ENCODE results near the gene TMEM132C.

Gene TMEM132C

DNA sequence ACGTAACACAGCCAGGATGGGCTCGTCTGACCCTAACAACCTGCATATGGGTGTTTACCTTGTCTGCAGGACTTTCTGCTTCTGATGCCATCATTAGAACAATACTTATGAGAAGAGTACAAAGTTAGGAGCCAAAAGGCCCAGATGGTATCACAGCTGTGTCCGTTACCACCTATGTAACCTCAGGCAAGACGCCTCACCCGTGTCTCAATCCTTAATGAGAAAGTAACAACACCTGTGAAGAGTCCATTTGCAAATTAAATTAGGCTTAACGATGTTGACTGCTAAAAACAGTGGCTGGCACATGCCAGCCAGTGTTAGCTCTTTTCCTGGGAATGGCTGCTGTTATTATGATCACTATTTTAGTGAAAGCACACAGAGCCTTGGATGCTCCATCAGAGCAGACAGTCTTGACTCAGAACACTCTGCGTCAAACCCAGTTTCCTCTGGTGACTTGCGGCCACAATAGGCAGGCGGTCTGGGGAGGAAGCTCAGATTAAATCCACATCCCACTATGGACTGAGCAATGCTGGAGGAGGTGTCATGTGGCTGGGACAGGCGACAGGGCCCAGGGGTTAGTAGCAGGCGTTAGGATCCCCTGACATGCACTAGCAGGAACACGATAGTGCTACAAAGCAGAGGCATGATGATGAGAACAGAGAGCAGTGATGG lies 431.5 kb downstream of the TMEM132C start:
- no peak for TF ChIP-seq ZNF529 (tag by site-specific recombination; IDR thresholded peaks at IDR 0.05; ENCODE audit: insufficient replicate concordance)
- TF ChIP-seq, protein P1, sequence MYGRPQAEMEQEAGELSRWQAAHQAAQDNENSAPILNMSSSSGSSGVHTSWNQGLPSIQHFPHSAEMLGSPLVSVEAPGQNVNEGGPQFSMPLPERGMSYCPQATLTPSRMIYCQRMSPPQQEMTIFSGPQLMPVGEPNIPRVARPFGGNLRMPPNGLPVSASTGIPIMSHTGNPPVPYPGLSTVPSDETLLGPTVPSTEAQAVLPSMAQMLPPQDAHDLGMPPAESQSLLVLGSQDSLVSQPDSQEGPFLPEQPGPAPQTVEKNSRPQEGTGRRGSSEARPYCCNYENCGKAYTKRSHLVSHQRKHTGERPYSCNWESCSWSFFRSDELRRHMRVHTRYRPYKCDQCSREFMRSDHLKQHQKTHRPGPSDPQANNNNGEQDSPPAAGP (tag by site-specific recombination; IDR thresholded peaks at IDR 0.05), result no peak
- TF ChIP-seq ZNF624 (tag by site-specific recombination; IDR thresholded peaks at IDR 0.05), result no peak
- TF ChIP-seq ZNF274 (IDR thresholded peaks at IDR 0.05; ENCODE audit: low read length), result no peak
- no peak for TF ChIP-seq ZNF274 (tag by site-specific recombination; IDR thresholded peaks at IDR 0.05; ENCODE audit: borderline replicate concordance)
- no peak for TF ChIP-seq TCF7L2 (IDR thresholded peaks at IDR 0.05; ENCODE audit: borderline replicate concordance, low read depth, low read length)
- no peak for TF ChIP-seq ZNF610 (tag by site-specific recombination; IDR thresholded peaks at IDR 0.05; ENCODE audit: borderline replicate concordance)
- TF ChIP-seq MZF1 (tag by site-specific recombination; IDR thresholded peaks at IDR 0.05; ENCODE audit: borderline replicate concordance), result no peak
- no peak for TF ChIP-seq SP7 (tag by site-specific recombination; IDR thresholded peaks at IDR 0.05)
- TF ChIP-seq TRIM28 (IDR thresholded peaks at IDR 0.05; ENCODE audit: borderline replicate concordance, low read length), result no peak
- TF ChIP-seq OSR2 (tag by site-specific recombination; IDR thresholded peaks at IDR 0.05), result no peak
- TF ChIP-seq, protein P2, sequence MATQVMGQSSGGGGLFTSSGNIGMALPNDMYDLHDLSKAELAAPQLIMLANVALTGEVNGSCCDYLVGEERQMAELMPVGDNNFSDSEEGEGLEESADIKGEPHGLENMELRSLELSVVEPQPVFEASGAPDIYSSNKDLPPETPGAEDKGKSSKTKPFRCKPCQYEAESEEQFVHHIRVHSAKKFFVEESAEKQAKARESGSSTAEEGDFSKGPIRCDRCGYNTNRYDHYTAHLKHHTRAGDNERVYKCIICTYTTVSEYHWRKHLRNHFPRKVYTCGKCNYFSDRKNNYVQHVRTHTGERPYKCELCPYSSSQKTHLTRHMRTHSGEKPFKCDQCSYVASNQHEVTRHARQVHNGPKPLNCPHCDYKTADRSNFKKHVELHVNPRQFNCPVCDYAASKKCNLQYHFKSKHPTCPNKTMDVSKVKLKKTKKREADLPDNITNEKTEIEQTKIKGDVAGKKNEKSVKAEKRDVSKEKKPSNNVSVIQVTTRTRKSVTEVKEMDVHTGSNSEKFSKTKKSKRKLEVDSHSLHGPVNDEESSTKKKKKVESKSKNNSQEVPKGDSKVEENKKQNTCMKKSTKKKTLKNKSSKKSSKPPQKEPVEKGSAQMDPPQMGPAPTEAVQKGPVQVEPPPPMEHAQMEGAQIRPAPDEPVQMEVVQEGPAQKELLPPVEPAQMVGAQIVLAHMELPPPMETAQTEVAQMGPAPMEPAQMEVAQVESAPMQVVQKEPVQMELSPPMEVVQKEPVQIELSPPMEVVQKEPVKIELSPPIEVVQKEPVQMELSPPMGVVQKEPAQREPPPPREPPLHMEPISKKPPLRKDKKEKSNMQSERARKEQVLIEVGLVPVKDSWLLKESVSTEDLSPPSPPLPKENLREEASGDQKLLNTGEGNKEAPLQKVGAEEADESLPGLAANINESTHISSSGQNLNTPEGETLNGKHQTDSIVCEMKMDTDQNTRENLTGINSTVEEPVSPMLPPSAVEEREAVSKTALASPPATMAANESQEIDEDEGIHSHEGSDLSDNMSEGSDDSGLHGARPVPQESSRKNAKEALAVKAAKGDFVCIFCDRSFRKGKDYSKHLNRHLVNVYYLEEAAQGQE (tag by site-specific recombination; IDR thresholded peaks at IDR 0.05), result no peak
- no peak for TF ChIP-seq ZNF138 (tag by site-specific recombination; IDR thresholded peaks at IDR 0.05; ENCODE audit: borderline replicate concordance)
- Histone ChIP-seq H3K36me3 (ENCODE audit: control insufficient read depth in 2 of 2, insufficient read depth in 1 of 2, low read length in 2 of 2) (no peaks in the 10 kb centered on the region), H3K4me1 (ENCODE audit: control insufficient read depth, insufficient read depth, low read length) (no peaks in the 10 kb centered on the region), H3K4me3 (ENCODE audit: low read depth, low read length) (no peak overlapping the region), H3K9me3 (ENCODE audit: control insufficient read depth, insufficient read depth, low read depth, low read length) (no peaks in the 10 kb centered on the region), H3K27ac (ENCODE audit: extremely low read depth, low read depth, low read length) (no peak overlapping the region)
- POLR2A ChIA-PET, result no interaction called here
- CTCF ChIA-PET, result no interaction called here

DNA sequence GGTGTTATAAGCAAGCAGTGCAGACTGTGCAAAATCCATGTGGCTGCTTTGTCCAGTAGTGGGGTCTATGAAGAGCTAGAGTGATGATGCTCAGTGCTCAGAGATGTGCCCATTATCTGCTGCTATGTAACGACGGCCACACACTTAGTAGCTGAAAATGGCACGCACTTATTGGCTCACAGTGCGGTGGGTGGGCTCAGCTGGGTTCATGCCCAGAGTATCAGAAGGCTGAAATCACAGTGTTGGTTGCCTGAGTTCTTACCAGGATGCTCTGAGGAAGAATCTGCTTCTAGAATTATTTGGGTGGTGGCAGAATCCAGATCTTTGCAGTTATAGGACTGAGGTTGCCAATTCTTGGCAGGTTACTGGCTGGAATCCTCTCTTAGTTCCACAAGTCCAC lies 432.1 kb downstream of the TMEM132C start:
- Histone ChIP-seq H3K4me3 (ENCODE audit: low read depth, low read length) (no peak overlapping the region), H3K36me3 (ENCODE audit: control insufficient read depth in 2 of 2, insufficient read depth in 1 of 2, low read length in 2 of 2) (no peaks in the 10 kb centered on the region), H3K9me3 (ENCODE audit: control insufficient read depth, insufficient read depth, low read depth, low read length) (no peaks in the 10 kb centered on the region), H3K27ac (ENCODE audit: extremely low read depth, low read depth, low read length) (no peak overlapping the region), H3K4me1 (ENCODE audit: control insufficient read depth, insufficient read depth, low read length) (no peaks in the 10 kb centered on the region)
- ChIA-PET POLR2A (no interaction called here), CTCF (no interaction called here)
- TF ChIP-seq ZNF423 (tag by site-specific recombination; IDR thresholded peaks at IDR 0.05) (no peak), ZNF560 (tag by site-specific recombination; IDR thresholded peaks at IDR 0.05; ENCODE audit: borderline replicate concordance) (no peak), ZNF138 (tag by site-specific recombination; IDR thresholded peaks at IDR 0.05; ENCODE audit: borderline replicate concordance) (no peak), SETDB1 (IDR thresholded peaks at IDR 0.05; ENCODE audit: insufficient read length, low read length) (no peak), ZBTB17 (tag by site-specific recombination; IDR thresholded peaks at IDR 0.05) (no peak), ZNF10 (tag by site-specific recombination; IDR thresholded peaks at IDR 0.05) (no peak), ZBTB1 (tag by site-specific recombination; IDR thresholded peaks at IDR 0.05) (no peak), ZNF76 (tag by site-specific recombination; IDR thresholded peaks at IDR 0.05; ENCODE audit: borderline replicate concordance, low read depth) (no peak), ZBTB21 (tag by site-specific recombination; IDR thresholded peaks at IDR 0.05) (no peak), ZNF292 (tag by site-specific recombination; IDR thresholded peaks at IDR 0.05; ENCODE audit: borderline replicate concordance, low read depth) (no peak)
- TF ChIP-seq, protein P3, sequence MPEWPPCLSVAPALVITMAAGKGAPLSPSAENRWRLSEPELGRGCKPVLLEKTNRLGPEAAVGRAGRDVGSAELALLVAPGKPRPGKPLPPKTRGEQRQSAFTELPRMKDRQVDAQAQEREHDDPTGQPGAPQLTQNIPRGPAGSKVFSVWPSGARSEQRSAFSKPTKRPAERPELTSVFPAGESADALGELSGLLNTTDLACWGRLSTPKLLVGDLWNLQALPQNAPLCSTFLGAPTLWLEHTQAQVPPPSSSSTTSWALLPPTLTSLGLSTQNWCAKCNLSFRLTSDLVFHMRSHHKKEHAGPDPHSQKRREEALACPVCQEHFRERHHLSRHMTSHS (tag by site-specific recombination; IDR thresholded peaks at IDR 0.05), result no peak
- TF ChIP-seq, protein P4, sequence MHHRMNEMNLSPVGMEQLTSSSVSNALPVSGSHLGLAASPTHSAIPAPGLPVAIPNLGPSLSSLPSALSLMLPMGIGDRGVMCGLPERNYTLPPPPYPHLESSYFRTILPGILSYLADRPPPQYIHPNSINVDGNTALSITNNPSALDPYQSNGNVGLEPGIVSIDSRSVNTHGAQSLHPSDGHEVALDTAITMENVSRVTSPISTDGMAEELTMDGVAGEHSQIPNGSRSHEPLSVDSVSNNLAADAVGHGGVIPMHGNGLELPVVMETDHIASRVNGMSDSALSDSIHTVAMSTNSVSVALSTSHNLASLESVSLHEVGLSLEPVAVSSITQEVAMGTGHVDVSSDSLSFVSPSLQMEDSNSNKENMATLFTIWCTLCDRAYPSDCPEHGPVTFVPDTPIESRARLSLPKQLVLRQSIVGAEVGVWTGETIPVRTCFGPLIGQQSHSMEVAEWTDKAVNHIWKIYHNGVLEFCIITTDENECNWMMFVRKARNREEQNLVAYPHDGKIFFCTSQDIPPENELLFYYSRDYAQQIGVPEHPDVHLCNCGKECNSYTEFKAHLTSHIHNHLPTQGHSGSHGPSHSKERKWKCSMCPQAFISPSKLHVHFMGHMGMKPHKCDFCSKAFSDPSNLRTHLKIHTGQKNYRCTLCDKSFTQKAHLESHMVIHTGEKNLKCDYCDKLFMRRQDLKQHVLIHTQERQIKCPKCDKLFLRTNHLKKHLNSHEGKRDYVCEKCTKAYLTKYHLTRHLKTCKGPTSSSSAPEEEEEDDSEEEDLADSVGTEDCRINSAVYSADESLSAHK (tag by site-specific recombination; IDR thresholded peaks at IDR 0.05), result no peak
- TF ChIP-seq, protein P2 (tag by site-specific recombination; IDR thresholded peaks at IDR 0.05), result no peak

Data from HEK293 (cell line).